Islet of Langerhans (tissue), 1 donor: ENCODE measurements around the gene RAB6C.
"Not testable (repeated sequence)": the region's sequence is repeated elsewhere in the genome, so short reads cannot be mapped to it uniquely, and the experiment has no call there.

ENCODE experiments used
- FAIRE-seq: peaks from one replicate; lab custom pipeline; 2011; peaks lifted over from hg19 to GRCh38; lab: Jason Lieb, UNC

Gene RAB6C

GRCh38 chr2:129979629-129980155, at the start of gene RAB6C:
RAB6C (plus strand) TSS chr2:129979666; CDS start chr2:129980116, 450 bp downstream.
- FAIRE-seq = not testable (repeated sequence)

GRCh38 chr2:129930451-129930850, 49.0 kb upstream of the RAB6C start:
- no peak for FAIRE-seq

GRCh38 chr2:129933387-129933786, 46.1 kb upstream of the RAB6C start:
- not testable (repeated sequence) for FAIRE-seq

GRCh38 chr2:129934044-129934822, 45.2 kb upstream of the RAB6C start:
- FAIRE-seq = no peak

GRCh38 chr2:129935118-129935517, 44.3 kb upstream of the RAB6C start:
- no peak for FAIRE-seq

- no peak for FAIRE-seq
These were observed 43.0 kb upstream of the RAB6C start for GRCh38 chr2:129936334-129936934.

- not testable (repeated sequence) for FAIRE-seq
These were observed 40.5 kb upstream of the RAB6C start for GRCh38 chr2:129938850-129939471.

GRCh38 chr2:129943456-129943855, 36.0 kb upstream of the RAB6C start:
- not testable (repeated sequence) for FAIRE-seq

GRCh38 chr2:129945557-129945956, 33.9 kb upstream of the RAB6C start:
- no peak for FAIRE-seq

- FAIRE-seq = not testable (repeated sequence)
These were observed 31.8 kb upstream of the RAB6C start for GRCh38 chr2:129947712-129948111.

- FAIRE-seq = not testable (repeated sequence)
These were observed 23.3 kb upstream of the RAB6C start for GRCh38 chr2:129956171-129956570.

GRCh38 chr2:129957891-129958290, 21.6 kb upstream of the RAB6C start:
- no peak for FAIRE-seq

- not testable (repeated sequence) for FAIRE-seq
These were observed 20.7 kb upstream of the RAB6C start for GRCh38 chr2:129958736-129959135.

- not testable (repeated sequence) for FAIRE-seq
These were observed 10.9 kb upstream of the RAB6C start for GRCh38 chr2:129968605-129969004.

GRCh38 chr2:129975016-129975774, 4.3 kb upstream of the RAB6C start:
- no peak for FAIRE-seq

- FAIRE-seq = not testable (repeated sequence)
These were observed 2.5 kb upstream of the RAB6C start for GRCh38 chr2:129976969-129977368.

GRCh38 chr2:129977986-129978385, 1.5 kb upstream of the RAB6C start:
- FAIRE-seq = no peak

GRCh38 chr2:129980246-129980645, 780 bp downstream of the RAB6C start:
- not testable (repeated sequence) for FAIRE-seq

GRCh38 chr2:129981689-129982088, 2.2 kb downstream of the RAB6C start:
- FAIRE-seq = not testable (repeated sequence)

- no peak for FAIRE-seq
These were observed 5.0 kb downstream of the RAB6C start for GRCh38 chr2:129984426-129984825.

GRCh38 chr2:129992415-129993006, 13.0 kb downstream of the RAB6C start:
- FAIRE-seq = not testable (repeated sequence)

- FAIRE-seq = not testable (repeated sequence)
These were observed 13.7 kb downstream of the RAB6C start for GRCh38 chr2:129993151-129993550.
